IMR-90 (cell line): ENCODE results near the gene ATP8B4. TPM values are rescaled to one million over a fixed set of nuclear protein-coding genes. Genes with fewer than 3 reads are reported as not detected.

Source experiments
- ATAC-seq: fragments of 200-7000 bp; cut with Tn5 transposase; 2 replicates; pipeline ENCODE4 v1.9.1; 2020; ENCODE audit warnings: low read depth, mild to moderate bottlenecking, moderate library complexity
- BruUV-seq: library from RNA; stranded (reverse); fragments of 400-500 nt; replicated peaks from 2 replicates; lab custom pipeline; 2021; lab: Mats Ljungman, UMichigan
- CTCF ChIA-PET: fragments of 300-600 bp; formaldehyde crosslinking; extraction: SDS; loops from one replicate; lab custom pipeline; 2021; ENCODE audit warnings: antibody characterized with exemption; lab: Yijun Ruan, JAX
- POLR2A ChIA-PET: fragments of 300-600 bp; sonication (Branson Sonifier 250); formaldehyde crosslinking; loops from one replicate; lab custom pipeline; 2022; ENCODE audit warnings: antibody characterized with exemption; ENCODE audit not compliant: unreplicated experiment; lab: Charles Lee
- DNase-seq: peaks from one replicate; pipeline ENCODE4 v3.0.0; 2013
- H2AFZ ChIP-seq: replicated peaks from 2 replicates; pipeline ENCODE3; 2013; ENCODE audit warnings: low read length, mild to moderate bottlenecking; ENCODE audit not compliant: poor library complexity
- H2AK5ac ChIP-seq: 2 replicates; pipeline ENCODE4 v1.6.1; 2013; ENCODE audit warnings: low read depth, low read length, inconsistent platforms
- H2AK9ac ChIP-seq: replicated peaks from 2 replicates; pipeline ENCODE3; 2013; ENCODE audit warnings: mild to moderate bottlenecking, low read depth, low read length, moderate library complexity; ENCODE audit not compliant: poor library complexity
- H2BK120ac ChIP-seq: 2 replicates; pipeline ENCODE4 v1.6.1; 2013; ENCODE audit warnings: low read depth, low read length, inconsistent platforms
- H2BK15ac ChIP-seq: 3 replicates; pipeline ENCODE4 v1.6.1; 2013; ENCODE audit warnings: low read depth, low read length, inconsistent platforms
- H2BK20ac ChIP-seq: 2 replicates; pipeline ENCODE4 v1.6.1; 2013; ENCODE audit warnings: low read depth, mild to moderate bottlenecking, inconsistent platforms, low read length, moderate library complexity
- H2BK5ac ChIP-seq: 2 replicates; pipeline ENCODE4 v1.6.1; 2013; ENCODE audit warnings: mild to moderate bottlenecking, low read depth, low read length, inconsistent platforms; ENCODE audit not compliant: poor library complexity, severe bottlenecking
- H3K14ac ChIP-seq: replicated peaks from 2 replicates; pipeline ENCODE4 v1.6.1; 2013; ENCODE audit warnings: low read depth, low read length, inconsistent platforms
- H3K18ac ChIP-seq: 2 replicates; pipeline ENCODE4 v1.6.1; 2013; ENCODE audit warnings: low read depth, low read length, control low read depth
- H3K23ac ChIP-seq: 2 replicates; pipeline ENCODE4 v1.6.1; 2013; ENCODE audit warnings: low read depth, low read length, inconsistent platforms
- H3K27ac ChIP-seq: 2 replicates; pipeline ENCODE4 v1.5.1; 2013; ENCODE audit warnings: mild to moderate bottlenecking, control low read depth, low read length; ENCODE audit not compliant: insufficient read depth
- H3K27me3 ChIP-seq: 2 replicates; pipeline ENCODE4 v1.6.1; 2013; ENCODE audit warnings: low read length; ENCODE audit not compliant: control insufficient read depth, insufficient read depth
- H3K36me3 ChIP-seq: 2 replicates; pipeline ENCODE4 v1.6.1; 2013; ENCODE audit warnings: low read length, mixed read lengths; ENCODE audit not compliant: control insufficient read depth, insufficient read depth
- H3K4ac ChIP-seq: 2 replicates; pipeline ENCODE4 v1.6.1; 2013; ENCODE audit warnings: low read depth, low read length, inconsistent platforms
- H3K4me1 ChIP-seq: 2 replicates; pipeline ENCODE4 v1.6.1; 2013; ENCODE audit warnings: low read length, mixed read lengths; ENCODE audit not compliant: control insufficient read depth, insufficient read depth
- H3K4me2 ChIP-seq: 2 replicates; pipeline ENCODE4 v1.6.1; 2013; ENCODE audit warnings: low read depth, mild to moderate bottlenecking, control low read depth, low read length, moderate library complexity
- H3K4me3 ChIP-seq: 2 replicates; pipeline ENCODE4 v1.5.1; 2013; ENCODE audit warnings: low read depth, mild to moderate bottlenecking, control low read depth, low read length, moderate library complexity; ENCODE audit not compliant: insufficient read depth
- H3K56ac ChIP-seq: 2 replicates; pipeline ENCODE4 v1.6.1; 2013; ENCODE audit warnings: low read length, inconsistent platforms; ENCODE audit not compliant: insufficient read depth; ENCODE audit errors: extremely low read depth
- H3K79me1 ChIP-seq, 2 experiments: 2 replicates each; pipeline ENCODE4 v1.6.1; 2013; ENCODE audit warnings: low read length in 2 of 2, inconsistent platforms in 1 of 2, low read depth in 1 of 2
- H3K9ac ChIP-seq: 2 replicates; pipeline ENCODE4 v1.6.1; 2013; ENCODE audit warnings: low read depth, low read length, control low read depth
- H3K9me1 ChIP-seq: 2 replicates; pipeline ENCODE4 v1.6.1; 2013; ENCODE audit warnings: low read length, inconsistent platforms; ENCODE audit not compliant: insufficient read depth
- H3K9me3 ChIP-seq: 2 replicates; pipeline ENCODE4 v1.6.1; 2013; ENCODE audit warnings: low read length; ENCODE audit not compliant: control insufficient read depth, insufficient read depth
- H4K20me1 ChIP-seq: 2 replicates; pipeline ENCODE4 v1.6.1; 2013; ENCODE audit warnings: low read length, inconsistent platforms; ENCODE audit not compliant: insufficient read depth
- H4K5ac ChIP-seq: 2 replicates; pipeline ENCODE4 v1.6.1; 2013; ENCODE audit warnings: mild to moderate bottlenecking, low read depth, low read length, control low read depth
- H4K8ac ChIP-seq, 2 experiments: 2 replicates each; pipeline ENCODE4 v1.6.1; 2013; ENCODE audit warnings: low read depth in 2 of 2, low read length in 2 of 2, control low read depth in 1 of 2, inconsistent platforms in 1 of 2
- H4K91ac ChIP-seq: 2 replicates; pipeline ENCODE4 v1.6.1; 2013; ENCODE audit warnings: low read depth, low read length, inconsistent platforms; ENCODE audit not compliant: insufficient read depth
- CEBPB ChIP-seq: IDR thresholded peaks from 2 replicates; pipeline ENCODE4 v1.6.1; 2012; ENCODE audit warnings: low read depth, low read length, improper control_type of control experiment
- CHD1 ChIP-seq: IDR thresholded peaks from 2 replicates; pipeline ENCODE4 v1.6.1; 2012; ENCODE audit warnings: low read depth, low read length, improper control_type of control experiment
- FOS ChIP-seq: fragments of 150-350 bp; IDR thresholded peaks from 2 replicates; pipeline ENCODE4 v1.6.1; 2016; ENCODE audit warnings: low read depth, low read length
- MAFK ChIP-seq: IDR thresholded peaks from 2 replicates; pipeline ENCODE4 v1.6.1; 2012; ENCODE audit warnings: low read depth, low read length, improper control_type of control experiment
- POLR2A ChIP-seq: IDR thresholded peaks from 2 replicates; pipeline ENCODE4 v1.6.1; 2012; ENCODE audit warnings: mild to moderate bottlenecking, low read depth, low read length
- RAD21 ChIP-seq: IDR thresholded peaks from 2 replicates; pipeline ENCODE4 v1.6.1; 2012; ENCODE audit warnings: low read length, improper control_type of control experiment
- RCOR1 ChIP-seq: IDR thresholded peaks from 2 replicates; pipeline ENCODE4 v1.6.1; 2012; ENCODE audit warnings: mild to moderate bottlenecking, low read length, improper control_type of control experiment; ENCODE audit not compliant: insufficient replicate concordance
- RFX5 ChIP-seq: IDR thresholded peaks from 2 replicates; pipeline ENCODE4 v1.8.0; 2012; ENCODE audit warnings: low read depth, mild to moderate bottlenecking, low read length, moderate library complexity
- SMC3 ChIP-seq: fragments of 150-350 bp; IDR thresholded peaks from 2 replicates; pipeline ENCODE4 v1.6.1; 2016; ENCODE audit warnings: low read depth, mild to moderate bottlenecking, antibody characterized with exemption, low read length, moderate library complexity
- USF2 ChIP-seq: fragments of 150-350 bp; IDR thresholded peaks from 2 replicates; pipeline ENCODE4 v1.6.1; 2017; ENCODE audit warnings: mild to moderate bottlenecking, antibody characterized with exemption, low read length, low read depth
- WGBS, 2 experiments: methylation state at CpG; one replicate each; pipeline versions ENCODE4 v1.1.5 to v1.1.7; 2013; ENCODE audit warnings: missing lambda C conversion rate in 2 of 2; ENCODE audit not compliant: insufficient read length in 1 of 2; ENCODE audit errors: extremely low coverage in 2 of 2; 5-methylcytosine and 5-hydroxymethylcytosine counted together
- dilution Hi-C: fragments of 300-500 bp; cut with HindIII; formaldehyde crosslinking; loops from one replicate; pipeline ENCODE4 v1.14.3; 2018; ENCODE audit warnings: low sequenced_read_pairs; ENCODE audit not compliant: unreplicated experiment
- in situ Hi-C: fragments of 300-500 bp; cut with MboI; formaldehyde crosslinking; loops from 3 replicates; pipeline ENCODE4 v1.14.3; 2019; ENCODE audit warnings: low sequenced_read_pairs, inconsistent platforms, mixed read lengths
- intact Hi-C: fragments of 100-400 bp; cut with micrococcal nuclease; formaldehyde crosslinking; loops from 2 replicates; pipeline ENCODE4 v1.10.0; 2022
- polyA plus RNA-seq, 3 experiments: library from polyadenylated mRNA; depleted of rRNA; stranded (reverse); fragments of >200 nt; gene quantifications; 2 replicates each; pipeline ENCODE4 v1.2.3, GENCODE V29; 2012; ENCODE audit warnings: low replicate concordance in 1 of 3
- total RNA-seq: library from RNA; depleted of rRNA; stranded (reverse); fragments of >200 nt; gene quantifications from 2 replicates; pipeline ENCODE4 v1.2.3, GENCODE V29; 2012
- TF ChIP-seq, protein P1 (sequence below): conservative IDR thresholded peaks from 2 replicates; pipeline ENCODE4 v1.5.1; 2012; ENCODE audit warnings: mild to moderate bottlenecking, low read depth, low read length, improper control_type of control experiment

ATP8B4 gene
- total and polyA plus RNA-seq, 2 of the 4 experiments (the other 2 are of a cell fraction) = 0.12 to 0.54 TPM

DNA sequence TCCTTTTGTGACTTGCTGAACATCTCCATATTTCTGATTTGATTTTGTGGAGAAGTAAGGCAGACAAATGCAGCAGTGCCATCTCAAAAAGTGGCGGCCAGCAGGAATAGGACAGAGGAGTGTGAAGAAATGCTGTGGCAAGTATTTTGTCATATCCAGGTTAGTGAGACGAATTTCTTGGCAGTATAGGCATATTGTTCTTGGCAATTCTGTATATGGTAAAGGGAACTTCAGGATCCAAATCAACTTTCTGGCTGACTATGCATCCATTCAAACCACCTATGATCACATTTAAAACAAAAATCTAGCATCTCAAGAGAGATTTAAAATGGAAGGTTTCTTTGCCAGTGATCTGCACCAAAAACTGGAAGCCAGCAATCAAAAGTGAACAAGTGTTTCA is 270.2 kb downstream of the ATP8B4 start:
- dilution Hi-C loops = no loop called here

More for the DNA sequence above, 270.2 kb downstream of the ATP8B4 start:
- TSS peak; percentile 96 for BruUV-seq
- Histone ChIP-seq H3K9me1 (peaks cover 5% of the 10 kb centered on the region; the same call in 1 of the 2 replicates), H2AK5ac (peak overlapping the region; percentile 62), H2BK5ac (peak overlapping the region; percentile 93), H3K4me3 (no peak overlapping the region), H3K9me3 (no peaks in the 10 kb centered on the region), H3K4me2 (peak overlapping the region; percentile 42), H4K20me1 (no peaks in the 10 kb centered on the region; the same call in 1 of the 2 replicates), H3K4me1 (peaks cover 21% of the 10 kb centered on the region), H3K23ac (peak overlapping the region; percentile 57), H3K56ac (peak overlapping the region; percentile 40), H2BK20ac (peak overlapping the region; percentile 75; the same call in 1 of the 2 replicates), H3K27ac (peak overlapping the region; percentile 100), H3K27me3 (no peaks in the 10 kb centered on the region), H4K91ac (peak overlapping the region; percentile 93), H3K79me1 (no peaks in the 10 kb centered on the region), H4K8ac (peak overlapping the region; percentile 65 to 78), H2BK15ac (peak overlapping the region; percentile 85), H4K5ac (peak overlapping the region; percentile 100), H2AFZ (no peak overlapping the region), H3K36me3 (no peaks in the 10 kb centered on the region), H3K18ac (peak overlapping the region; percentile 100), H3K4ac (peak overlapping the region; percentile 84), H3K14ac (peak overlapping the region; percentile 19), H3K9ac (peak overlapping the region; percentile 86), H2BK120ac (peak overlapping the region; percentile 91), H2AK9ac (no peak overlapping the region)
- WGBS, 2 experiments = no CpG with 5 or more reads among the region's 2 CpGs
- ChIA-PET CTCF (no interaction called here), POLR2A (no interaction called here)
- ATAC-seq (no peak), DNase-seq (no peak)
- TF ChIP-seq MAFK = no peak
- TF ChIP-seq FOS = no peak
- TF ChIP-seq CHD1 = no peak
- no peak for TF ChIP-seq RCOR1
- no peak for TF ChIP-seq RAD21
- no peak for TF ChIP-seq USF2
- TF ChIP-seq RFX5 = no peak
- TF ChIP-seq, protein P1, sequence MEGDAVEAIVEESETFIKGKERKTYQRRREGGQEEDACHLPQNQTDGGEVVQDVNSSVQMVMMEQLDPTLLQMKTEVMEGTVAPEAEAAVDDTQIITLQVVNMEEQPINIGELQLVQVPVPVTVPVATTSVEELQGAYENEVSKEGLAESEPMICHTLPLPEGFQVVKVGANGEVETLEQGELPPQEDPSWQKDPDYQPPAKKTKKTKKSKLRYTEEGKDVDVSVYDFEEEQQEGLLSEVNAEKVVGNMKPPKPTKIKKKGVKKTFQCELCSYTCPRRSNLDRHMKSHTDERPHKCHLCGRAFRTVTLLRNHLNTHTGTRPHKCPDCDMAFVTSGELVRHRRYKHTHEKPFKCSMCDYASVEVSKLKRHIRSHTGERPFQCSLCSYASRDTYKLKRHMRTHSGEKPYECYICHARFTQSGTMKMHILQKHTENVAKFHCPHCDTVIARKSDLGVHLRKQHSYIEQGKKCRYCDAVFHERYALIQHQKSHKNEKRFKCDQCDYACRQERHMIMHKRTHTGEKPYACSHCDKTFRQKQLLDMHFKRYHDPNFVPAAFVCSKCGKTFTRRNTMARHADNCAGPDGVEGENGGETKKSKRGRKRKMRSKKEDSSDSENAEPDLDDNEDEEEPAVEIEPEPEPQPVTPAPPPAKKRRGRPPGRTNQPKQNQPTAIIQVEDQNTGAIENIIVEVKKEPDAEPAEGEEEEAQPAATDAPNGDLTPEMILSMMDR = no peak
- no peak for TF ChIP-seq POLR2A
- no peak for TF ChIP-seq SMC3
- TF ChIP-seq CEBPB = no peak
- intact Hi-C loops = loop anchor here (1.0 to 5.0 kb wide), 3 partner anchors 53 to 357 kb away; partner anchors contain the start of genes DTWD1 and FAM227B
- in situ Hi-C loops = no loop called here
